ENCODE results near the gene IER5L.
"Not testable (repeated sequence)": the region's sequence is repeated elsewhere in the genome, so short reads cannot be mapped to it uniquely, and the experiment has no call there.

The IER5L gene

GRCh38 chr9:129178568-129179382 is 714 bp upstream of the IER5L start:
- DNase-seq = no peak

GRCh38 chr9:129177443-129177790 is 644 bp downstream of the IER5L start:
- DNase-seq = peak in 1 of 2 experiments; percentile 56

GRCh38 chr9:129176701-129177442 is 1.2 kb downstream of the IER5L start:
- DNase-seq = no peak

GRCh38 chr9:129175825-129176633 is 2.0 kb downstream of the IER5L start:
- peak in 1 of 2 experiments; percentile 19 for DNase-seq

DNA sequence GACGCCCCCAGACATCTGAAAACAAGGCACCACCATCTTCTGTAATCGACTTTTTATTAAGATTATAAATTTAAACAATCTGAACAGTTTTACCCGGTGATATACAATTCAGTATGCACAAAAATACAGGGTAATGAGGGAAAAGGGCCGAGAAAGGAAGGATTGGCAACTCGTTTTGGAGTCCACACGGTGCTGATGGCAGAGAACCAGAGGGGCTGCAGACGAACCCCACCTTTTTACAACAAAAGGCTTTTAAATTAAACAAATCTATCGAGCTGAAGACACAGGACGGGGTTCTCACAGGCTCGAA is 2.6 kb downstream of the IER5L start:
- no peak for DNase-seq

GRCh38 chr9:129174724-129175514 is 3.1 kb downstream of the IER5L start:
- no peak for DNase-seq

DNA sequence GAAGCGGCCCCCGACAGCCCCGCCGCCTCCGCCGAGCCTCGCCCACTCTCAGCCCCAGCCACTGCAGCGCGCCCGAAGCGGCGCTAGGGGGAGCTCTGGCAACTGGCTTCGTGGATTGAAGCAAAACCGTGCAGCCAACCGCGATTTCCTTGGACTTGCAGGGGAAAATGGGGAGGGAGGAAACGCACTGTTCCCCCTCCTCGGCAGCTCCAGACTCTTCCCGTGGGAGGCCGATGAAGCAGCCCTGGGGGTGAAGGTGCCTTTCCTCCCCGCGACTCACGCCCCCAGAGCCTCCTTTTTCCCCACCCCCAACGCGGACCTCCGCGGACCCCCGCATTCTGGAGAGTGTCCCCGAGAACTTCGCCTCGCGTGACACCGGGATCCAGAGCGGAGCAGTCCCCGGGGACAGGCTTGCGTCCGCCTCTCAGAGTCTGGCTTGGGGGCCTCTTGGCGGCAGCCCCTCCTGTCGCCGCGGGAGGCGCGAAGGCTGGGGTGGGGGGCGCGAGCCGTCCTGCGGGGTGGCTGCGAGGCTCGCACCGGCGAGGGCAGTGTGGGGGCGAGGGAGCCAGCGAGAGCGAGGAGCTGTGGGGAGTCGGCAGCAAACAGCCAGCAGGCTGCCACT is 3.8 kb downstream of the IER5L start:
- DNase-seq = peak; percentile 62 to 80

GRCh38 chr9:129173296-129174101 is 4.6 kb downstream of the IER5L start:
- DNase-seq = no peak

- DNase-seq = no peak
These were observed 5.2 kb downstream of the IER5L start for GRCh38 chr9:129172816-129173215.

DNA sequence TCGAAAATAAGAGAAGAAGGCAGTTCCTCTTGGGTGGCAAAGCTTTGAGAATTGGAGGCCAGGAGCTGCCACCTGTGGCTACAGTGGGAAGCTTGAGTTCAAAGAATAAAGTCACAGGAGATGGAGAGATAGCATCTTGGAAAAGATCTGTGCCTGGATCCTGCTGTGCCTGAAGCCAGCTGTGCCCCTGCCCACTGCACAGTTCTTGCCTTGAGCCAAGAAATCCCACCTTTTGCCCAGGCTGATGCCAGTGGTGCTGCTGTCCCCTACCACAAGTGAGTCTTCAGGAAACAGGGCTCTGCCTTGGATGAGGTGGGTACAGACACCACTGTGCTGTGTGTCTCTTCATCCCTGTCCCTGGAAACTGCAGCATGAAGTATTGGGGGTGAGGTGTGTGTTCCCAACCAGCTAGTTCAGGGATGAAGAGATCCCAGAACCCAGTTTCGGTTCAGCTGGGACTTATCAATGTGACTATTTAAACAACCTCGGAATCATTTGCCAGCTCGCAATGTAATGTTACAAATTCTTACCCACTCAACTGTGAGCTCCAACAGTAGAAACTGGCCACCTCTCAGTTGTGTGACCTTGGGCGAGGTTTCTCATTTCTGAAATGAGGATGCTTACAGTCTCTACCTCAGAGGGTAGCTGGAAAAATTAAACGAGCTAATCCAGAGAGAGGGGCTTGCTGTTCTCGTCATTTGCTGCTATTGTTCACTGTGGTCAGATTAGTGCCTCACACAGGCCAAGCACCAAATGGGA is 5.9 kb downstream of the IER5L start:
- DNase-seq = no peak

DNA sequence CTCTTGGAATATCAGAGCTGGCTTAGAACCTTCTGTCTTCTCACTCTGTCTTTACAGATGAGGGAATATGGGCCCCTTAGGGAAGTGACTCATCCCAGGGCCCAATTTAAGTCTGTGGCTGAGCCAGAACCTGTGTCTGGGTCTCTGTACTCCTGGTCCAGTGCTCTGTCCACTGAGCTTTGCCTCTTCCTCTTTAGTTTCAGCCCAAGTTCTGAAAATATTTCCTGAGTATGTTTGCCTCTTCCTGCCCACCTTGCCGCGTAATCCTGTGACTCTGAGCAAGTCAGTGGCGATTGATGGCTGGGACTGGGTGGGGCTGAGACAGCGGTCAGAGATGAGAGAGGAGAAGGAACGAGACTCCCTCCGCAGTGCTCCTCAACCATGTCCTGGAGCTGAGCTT is 7.8 kb downstream of the IER5L start:
- DNase-seq = no peak

- DNase-seq = no peak
These were observed 11.2 kb downstream of the IER5L start for GRCh38 chr9:129166623-129167557.

DNA sequence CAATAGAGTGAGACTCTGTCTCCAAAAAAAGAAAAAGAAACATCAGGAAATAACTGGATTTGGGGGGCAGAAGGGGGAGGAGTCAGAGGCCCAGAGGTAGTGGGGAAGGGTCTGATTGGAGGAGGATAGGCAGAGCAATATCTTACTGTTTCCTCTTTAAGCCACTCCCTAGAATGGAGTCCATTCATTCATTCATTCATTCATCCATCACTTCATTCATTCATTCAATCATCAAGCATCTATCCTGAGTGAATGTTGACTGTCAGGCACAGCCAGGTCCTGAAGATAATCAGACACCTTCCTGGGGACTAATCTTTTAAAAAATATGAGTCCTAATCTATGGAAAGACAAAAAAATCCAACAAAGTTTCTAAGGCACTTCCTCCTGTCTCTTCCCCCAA is 12.9 kb downstream of the IER5L start:
- no peak for DNase-seq

DNA sequence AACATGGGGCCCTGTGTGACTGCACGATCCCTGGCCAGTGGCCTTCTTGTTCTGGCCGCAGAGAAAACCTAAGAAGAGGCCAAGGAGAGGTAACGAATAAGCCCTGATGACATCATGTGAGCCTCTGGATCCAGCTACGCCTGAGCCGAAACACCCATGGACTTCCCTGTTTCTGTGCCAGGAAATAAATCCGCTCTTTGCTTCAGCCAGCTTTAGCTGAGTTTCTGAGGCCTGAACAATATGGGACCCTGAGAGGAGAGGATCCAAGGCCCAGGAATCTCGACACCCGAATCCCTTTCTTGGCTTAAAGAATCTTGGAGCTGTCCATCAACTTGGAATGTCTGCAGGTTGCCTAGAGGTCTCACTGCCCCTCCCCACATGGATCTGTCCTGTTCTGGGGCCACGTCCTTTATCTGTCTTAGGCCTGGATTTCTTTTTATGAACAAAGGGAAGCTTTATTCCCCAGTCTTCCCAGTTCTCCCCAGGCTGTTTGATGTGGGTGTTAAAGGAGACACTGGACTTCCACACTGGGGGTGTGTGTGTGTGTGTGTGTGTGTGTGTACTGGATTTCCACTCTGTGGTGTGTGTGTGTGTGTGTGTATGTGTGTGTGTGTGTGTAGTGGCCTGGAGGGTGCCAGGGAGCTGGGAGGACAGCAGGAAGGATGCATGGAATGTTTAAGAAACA is 13.7 kb downstream of the IER5L start:
- DNase-seq = no peak

DNA sequence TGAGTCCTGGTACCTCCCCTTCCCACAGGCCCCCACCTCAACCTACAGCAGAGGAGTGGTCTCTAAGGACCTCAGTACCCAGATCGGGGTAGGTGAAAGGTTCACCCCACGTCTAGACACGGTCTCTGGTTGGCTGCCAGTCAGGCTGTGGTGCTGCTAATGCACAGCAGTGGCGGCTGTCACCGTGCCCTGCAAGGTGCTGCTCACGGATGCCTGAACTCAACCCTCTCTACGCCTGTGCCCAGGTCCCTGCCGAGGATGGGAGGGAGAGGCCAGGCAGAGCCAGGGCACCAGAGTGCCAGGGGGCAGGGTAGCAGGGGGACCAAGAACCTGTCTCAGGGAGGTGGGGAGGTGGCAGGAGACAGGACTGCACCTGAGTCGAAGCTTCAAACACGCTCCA is 14.3 kb downstream of the IER5L start:
- DNase-seq = no peak

- not testable (repeated sequence) for DNase-seq
These were observed 14.8 kb downstream of the IER5L start for GRCh38 chr9:129163198-129163670.

GRCh38 chr9:129162497-129163197 is 15.4 kb downstream of the IER5L start:
- DNase-seq = no peak

GRCh38 chr9:129161534-129161837 is 16.6 kb downstream of the IER5L start:
- DNase-seq = no peak

Data from NCI-H1930 (cell line).